Nephron (organoid): ENCODE results near the gene SUV39H1.
A peak's percentile ranks its signal among the peaks of the same experiment; 100 is the strongest.

ENCODE experiments used
- H3K27ac Mint-ChIP-seq, 3 experiments: 2 replicates each; pipeline ENCODE4 v1.8.0; 2020; ENCODE audit warnings: mixed read lengths in 3 of 3, mild to moderate bottlenecking in 2 of 3, moderate library complexity in 1 of 3
- H3K27me3 Mint-ChIP-seq: 2 replicates; pipeline ENCODE4 v1.8.0; 2021; ENCODE audit warnings: low read depth, mild to moderate bottlenecking, moderate library complexity, mixed read lengths
- H3K36me3 Mint-ChIP-seq: 2 replicates; pipeline ENCODE4 v1.8.0; 2020; ENCODE audit warnings: low read depth, mixed read lengths
- H3K4me1 Mint-ChIP-seq: 2 replicates; pipeline ENCODE4 v1.8.0; 2020; ENCODE audit warnings: mixed read lengths
- H3K4me3 Mint-ChIP-seq, 3 experiments: 2 replicates each; pipeline ENCODE4 v1.8.0; 2020; ENCODE audit warnings: mild to moderate bottlenecking in 3 of 3, mixed read lengths in 3 of 3, moderate library complexity in 2 of 3
- H3K9me3 Mint-ChIP-seq: 2 replicates; pipeline ENCODE4 v1.8.0; 2020; ENCODE audit warnings: mixed read lengths
- TF ChIP-seq, protein P1 (sequence below), 3 experiments: fragments of 200-600 bp; sonication (generic); IDR thresholded peaks; one replicate each; pipeline ENCODE4 v1.5.0; 2021; ENCODE audit warnings: antibody characterized with exemption in 3 of 3; ENCODE audit not compliant: unreplicated experiment in 3 of 3

Gene SUV39H1

DNA sequence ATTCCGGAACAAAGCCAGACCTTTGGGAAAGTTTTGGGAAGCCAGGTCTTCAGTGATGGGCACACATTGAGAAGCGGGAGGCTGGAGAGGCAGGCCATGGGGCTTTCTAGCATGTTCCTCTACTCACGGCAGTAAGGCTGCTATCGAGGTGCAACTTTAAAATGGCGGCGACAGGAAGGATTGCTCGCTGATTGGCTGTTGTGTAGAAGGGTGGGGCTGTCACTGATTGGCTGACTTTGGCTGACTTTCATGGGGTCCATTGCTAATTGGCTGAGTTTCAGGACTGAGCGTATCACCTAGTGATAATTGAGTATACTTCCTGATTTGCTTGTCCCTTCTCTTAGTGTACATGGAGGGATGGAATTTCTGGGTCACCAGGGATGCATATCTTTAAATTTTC, 45.3 kb downstream of the SUV39H1 start:
- peaks cover 5% of the 10 kb centered on the region for H3K9me3 Mint-ChIP-seq
- no peaks in the 10 kb centered on the region for H3K27me3 Mint-ChIP-seq
- H3K36me3 Mint-ChIP-seq: no peaks in the 10 kb centered on the region
- no peak overlapping the region for H3K4me3 Mint-ChIP-seq
- peaks cover 5% of the 10 kb centered on the region for H3K4me1 Mint-ChIP-seq
- TF ChIP-seq, protein P1, sequence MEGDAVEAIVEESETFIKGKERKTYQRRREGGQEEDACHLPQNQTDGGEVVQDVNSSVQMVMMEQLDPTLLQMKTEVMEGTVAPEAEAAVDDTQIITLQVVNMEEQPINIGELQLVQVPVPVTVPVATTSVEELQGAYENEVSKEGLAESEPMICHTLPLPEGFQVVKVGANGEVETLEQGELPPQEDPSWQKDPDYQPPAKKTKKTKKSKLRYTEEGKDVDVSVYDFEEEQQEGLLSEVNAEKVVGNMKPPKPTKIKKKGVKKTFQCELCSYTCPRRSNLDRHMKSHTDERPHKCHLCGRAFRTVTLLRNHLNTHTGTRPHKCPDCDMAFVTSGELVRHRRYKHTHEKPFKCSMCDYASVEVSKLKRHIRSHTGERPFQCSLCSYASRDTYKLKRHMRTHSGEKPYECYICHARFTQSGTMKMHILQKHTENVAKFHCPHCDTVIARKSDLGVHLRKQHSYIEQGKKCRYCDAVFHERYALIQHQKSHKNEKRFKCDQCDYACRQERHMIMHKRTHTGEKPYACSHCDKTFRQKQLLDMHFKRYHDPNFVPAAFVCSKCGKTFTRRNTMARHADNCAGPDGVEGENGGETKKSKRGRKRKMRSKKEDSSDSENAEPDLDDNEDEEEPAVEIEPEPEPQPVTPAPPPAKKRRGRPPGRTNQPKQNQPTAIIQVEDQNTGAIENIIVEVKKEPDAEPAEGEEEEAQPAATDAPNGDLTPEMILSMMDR (IDR thresholded peaks at IDR 0.05; ENCODE audit: unreplicated experiment in 3 of 3): no peak
- no peak overlapping the region for H3K27ac Mint-ChIP-seq

DNA sequence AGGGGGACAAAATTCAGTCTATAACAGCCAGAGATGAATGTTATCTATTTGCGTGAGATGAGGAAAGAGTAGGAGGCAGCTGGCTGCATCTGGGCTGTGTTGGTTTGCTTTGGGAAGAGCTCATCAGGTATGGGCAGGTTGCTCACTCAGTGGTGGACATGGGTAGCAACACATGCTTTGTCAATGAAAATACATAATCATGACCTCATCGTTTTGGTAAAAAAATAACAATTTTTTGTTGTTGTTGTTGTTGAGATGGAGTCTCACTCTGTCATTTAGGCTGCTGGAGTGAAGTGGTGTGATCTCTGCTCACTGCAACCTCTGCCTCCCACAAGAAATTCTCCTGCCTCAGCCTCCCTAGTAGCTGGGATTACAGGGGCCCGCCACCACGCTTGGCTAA, 48.7 kb downstream of the SUV39H1 start:
- peaks cover 3% of the 10 kb centered on the region for H3K27me3 Mint-ChIP-seq
- no peak overlapping the region for H3K4me3 Mint-ChIP-seq
- peaks cover 8% of the 10 kb centered on the region for H3K9me3 Mint-ChIP-seq
- H3K4me1 Mint-ChIP-seq: no peaks in the 10 kb centered on the region
- H3K36me3 Mint-ChIP-seq: no peaks in the 10 kb centered on the region
- H3K27ac Mint-ChIP-seq: no peak overlapping the region
- TF ChIP-seq, protein P1 (IDR thresholded peaks at IDR 0.05; ENCODE audit: unreplicated experiment in 3 of 3): no peak

DNA sequence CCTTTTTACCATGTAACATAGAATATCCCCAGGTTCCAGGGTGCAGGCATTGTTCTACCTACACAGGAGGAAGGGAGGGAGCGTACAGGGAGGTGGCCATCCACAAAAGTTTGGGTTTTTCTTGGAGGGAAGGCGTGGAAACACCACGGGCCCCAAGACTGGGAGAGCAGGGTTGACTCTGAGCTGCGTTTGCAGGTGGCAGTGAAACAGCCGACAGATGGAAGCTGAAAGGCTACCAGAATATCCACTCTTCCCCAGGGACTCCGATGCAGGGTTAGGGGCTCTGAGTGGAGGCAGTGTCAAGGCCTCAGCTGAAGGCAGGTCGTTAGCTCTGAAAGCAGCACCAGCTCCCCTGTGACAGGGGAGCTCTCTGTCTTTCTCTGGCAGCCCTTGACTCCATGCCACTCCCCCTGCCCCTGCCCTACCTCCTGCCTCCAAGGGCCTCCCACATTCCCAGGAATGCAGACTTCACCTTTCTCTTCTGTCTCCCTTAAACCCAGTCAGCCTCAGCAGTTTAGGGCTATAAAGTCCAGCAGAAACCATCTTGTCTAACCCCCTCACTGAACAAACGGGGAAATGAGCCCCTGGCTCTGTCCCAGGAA, 51.0 kb downstream of the SUV39H1 start:
- Mint-ChIP-seq H3K4me3 (no peak overlapping the region), H3K27me3 (peaks cover 3% of the 10 kb centered on the region), H3K27ac (peak overlapping the region in 2 of 3 experiments; percentile 69 to 86), H3K36me3 (no peaks in the 10 kb centered on the region), H3K4me1 (no peaks in the 10 kb centered on the region), H3K9me3 (peaks cover 6% of the 10 kb centered on the region)
- TF ChIP-seq, protein P1 (IDR thresholded peaks at IDR 0.05; ENCODE audit: unreplicated experiment in 3 of 3): no peak

DNA sequence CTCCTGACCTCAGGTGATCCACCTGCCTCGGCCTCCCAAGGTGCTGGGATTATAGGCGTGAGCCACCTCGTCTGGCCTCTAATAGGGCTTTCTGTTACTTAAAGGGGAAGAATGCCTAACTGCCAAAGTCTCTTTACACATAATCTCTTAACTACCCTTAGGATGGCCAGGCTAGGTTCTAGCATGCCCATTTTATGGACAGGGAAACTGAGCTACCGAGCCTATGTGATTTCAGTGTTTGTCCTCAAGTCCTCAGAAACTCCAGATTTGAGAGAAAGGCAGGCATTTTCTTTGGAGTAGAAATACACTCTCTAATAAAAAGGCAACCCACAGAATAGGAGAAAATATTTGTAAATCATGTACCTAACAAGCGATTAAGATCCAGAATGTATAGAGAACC, 52.6 kb downstream of the SUV39H1 start:
- TF ChIP-seq, protein P1 (IDR thresholded peaks at IDR 0.05; ENCODE audit: unreplicated experiment in 3 of 3): no peak
- Mint-ChIP-seq H3K4me1 (no peaks in the 10 kb centered on the region), H3K27me3 (peaks cover 3% of the 10 kb centered on the region), H3K9me3 (peaks cover 6% of the 10 kb centered on the region), H3K4me3 (no peak overlapping the region), H3K27ac (no peak overlapping the region), H3K36me3 (no peaks in the 10 kb centered on the region)

DNA sequence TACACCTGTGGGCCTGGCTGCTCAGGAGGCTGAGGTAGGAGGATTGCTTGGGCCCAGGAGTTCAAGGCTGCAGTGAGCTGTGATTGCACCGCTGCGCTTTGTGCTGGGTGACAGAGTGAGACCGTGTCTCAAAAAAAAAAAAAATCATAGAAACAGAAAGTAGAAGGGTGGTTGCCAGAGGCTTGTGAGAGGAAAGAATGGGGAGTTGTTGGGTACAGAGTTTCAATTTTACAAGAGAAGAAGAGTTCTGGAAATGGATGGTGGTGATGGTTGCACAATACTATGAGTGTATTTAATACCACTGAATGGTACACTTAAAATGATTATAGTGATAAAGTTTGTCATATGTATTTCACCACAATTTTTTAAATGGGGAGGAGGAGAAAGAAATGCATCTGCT, 54.8 kb downstream of the SUV39H1 start:
- TF ChIP-seq, protein P1 (IDR thresholded peaks at IDR 0.05; ENCODE audit: unreplicated experiment in 3 of 3): no peak
- peaks cover 3% of the 10 kb centered on the region for H3K27me3 Mint-ChIP-seq
- H3K9me3 Mint-ChIP-seq: peaks cover 10% of the 10 kb centered on the region
- no peak overlapping the region for H3K4me3 Mint-ChIP-seq
- no peaks in the 10 kb centered on the region for H3K4me1 Mint-ChIP-seq
- H3K36me3 Mint-ChIP-seq: no peaks in the 10 kb centered on the region
- H3K27ac Mint-ChIP-seq: no peak overlapping the region

DNA sequence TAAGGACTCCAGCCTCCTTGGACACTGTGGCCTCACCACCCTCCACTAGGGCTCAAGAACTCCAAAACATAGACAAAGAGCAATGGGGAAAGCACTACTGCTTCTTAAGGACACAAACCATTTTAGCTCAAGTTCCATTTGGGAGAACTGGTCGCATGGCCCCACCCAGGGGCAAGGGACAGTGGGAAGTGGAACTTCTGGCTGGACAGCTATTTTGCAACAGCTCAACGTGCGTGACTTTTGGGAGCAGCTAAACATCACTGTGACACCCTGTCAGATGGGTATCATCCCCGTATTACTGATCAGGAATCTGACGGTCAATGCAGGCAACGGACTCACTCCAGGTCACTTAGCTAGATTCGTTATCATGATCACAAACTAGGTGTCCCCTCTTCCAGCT, 56.0 kb downstream of the SUV39H1 start:
- H3K36me3 Mint-ChIP-seq: no peaks in the 10 kb centered on the region
- TF ChIP-seq, protein P1 (IDR thresholded peaks at IDR 0.05; ENCODE audit: unreplicated experiment in 3 of 3): no peak
- peaks cover 10% of the 10 kb centered on the region for H3K9me3 Mint-ChIP-seq
- H3K4me3 Mint-ChIP-seq: no peak overlapping the region
- H3K4me1 Mint-ChIP-seq: no peaks in the 10 kb centered on the region
- no peak overlapping the region for H3K27ac Mint-ChIP-seq
- peaks cover 3% of the 10 kb centered on the region for H3K27me3 Mint-ChIP-seq
